MM.1S (cell line): Measurements from ENCODE around the gene DCAF10.
A peak's percentile ranks its signal among the peaks of the same experiment; 100 is the strongest.

Experiments
- DNase-seq: peaks from one replicate; pipeline ENCODE4 v3.0.0-alpha.2; 2015
- H2AFZ ChIP-seq: fragments of 300-600 bp; sonication (generic); 2 replicates; pipeline ENCODE4 v1.6.0; 2016; ENCODE audit warnings: antibody characterized with exemption, low read length
- H3F3A ChIP-seq: fragments of 300-600 bp; sonication (generic); 2 replicates; pipeline ENCODE4 v1.6.1; 2016; ENCODE audit warnings: mild to moderate bottlenecking, antibody characterized with exemption, low read length, moderate library complexity, mixed read lengths; ENCODE audit not compliant: insufficient read depth
- H3K27ac ChIP-seq: fragments of 300-600 bp; sonication (generic); 2 replicates; pipeline ENCODE4 v1.5.1; 2016; ENCODE audit warnings: mild to moderate bottlenecking, low read length
- H3K27me3 ChIP-seq: fragments of 300-600 bp; sonication (generic); replicated peaks from 2 replicates; pipeline ENCODE4 v1.6.0; 2016; ENCODE audit warnings: low read length; ENCODE audit not compliant: insufficient read depth
- H3K36me3 ChIP-seq: fragments of 300-600 bp; sonication (generic); replicated peaks from 2 replicates; pipeline ENCODE4 v1.6.1; 2016; ENCODE audit warnings: mild to moderate bottlenecking, low read length, mixed read lengths; ENCODE audit not compliant: insufficient read depth
- H3K4me1 ChIP-seq: fragments of 300-600 bp; sonication (generic); 2 replicates; pipeline ENCODE4 v1.6.1; 2016; ENCODE audit warnings: low read length, mixed read lengths
- H3K4me2 ChIP-seq: fragments of 300-600 bp; sonication (generic); 2 replicates; pipeline ENCODE4 v1.6.0; 2016; ENCODE audit warnings: low read depth, low read length
- H3K4me3 ChIP-seq: fragments of 300-600 bp; sonication (generic); 2 replicates; pipeline ENCODE4 v1.5.1; 2016; ENCODE audit warnings: low read length, mixed read lengths
- H3K79me2 ChIP-seq: fragments of 300-600 bp; sonication (generic); 2 replicates; pipeline ENCODE4 v1.6.1; 2016; ENCODE audit warnings: mixed run types, low read length, mixed read lengths
- H3K9ac ChIP-seq: fragments of 300-600 bp; sonication (generic); 2 replicates; pipeline ENCODE4 v1.6.1; 2016; ENCODE audit warnings: low read length, mixed read lengths
- H3K9me2 ChIP-seq: fragments of 300-600 bp; sonication (generic); replicated peaks from 2 replicates; pipeline ENCODE4 v1.6.1; 2016; ENCODE audit warnings: mild to moderate bottlenecking, low read length, mixed read lengths; ENCODE audit not compliant: insufficient read depth
- H3K9me3 ChIP-seq: fragments of 300-600 bp; sonication (generic); replicated peaks from 2 replicates; pipeline ENCODE4 v1.6.1; 2016; ENCODE audit warnings: mild to moderate bottlenecking, low read length, mixed read lengths; ENCODE audit not compliant: insufficient read depth
- H4K20me1 ChIP-seq: fragments of 300-600 bp; sonication (generic); 2 replicates; pipeline ENCODE4 v1.6.1; 2016; ENCODE audit warnings: mild to moderate bottlenecking, low read length, moderate library complexity, mixed read lengths; ENCODE audit not compliant: insufficient read depth
- CTCF ChIP-seq: fragments of 300-600 bp; sonication (generic); IDR thresholded peaks from 2 replicates; pipeline ENCODE4 v1.5.1; 2016; ENCODE audit warnings: antibody characterized with exemption, low read length, mixed read lengths
- EZH2 ChIP-seq: fragments of 300-600 bp; sonication (generic); optimal IDR thresholded peaks from 2 replicates; pipeline ENCODE3; 2017; ENCODE audit warnings: low read depth, mild to moderate bottlenecking, antibody characterized with exemption, low read length, mixed read lengths
- EZH2phosphoT487 ChIP-seq: fragments of 300-600 bp; sonication (generic); IDR thresholded peaks from 2 replicates; pipeline ENCODE4 v1.6.1; 2018; ENCODE audit warnings: antibody characterized with exemption, low read length

Gene DCAF10

GRCh38 chr9:37792122-37792521, 8.5 kb upstream of the DCAF10 start:
- DNase-seq, result no peak
- Histone ChIP-seq H3F3A (no peaks in the 10 kb centered on the region), H3K27me3 (no peaks in the 10 kb centered on the region), H3K4me3 (no peak overlapping the region), H3K27ac (no peak overlapping the region), H3K36me3 (no peaks in the 10 kb centered on the region), H3K9me2 (no peaks in the 10 kb centered on the region), H3K9me3 (no peaks in the 10 kb centered on the region), H3K4me2 (no peak overlapping the region), H3K4me1 (no peaks in the 10 kb centered on the region), H4K20me1 (no peaks in the 10 kb centered on the region), H3K9ac (no peak overlapping the region), H2AFZ (no peak overlapping the region), H3K79me2 (no peaks in the 10 kb centered on the region)
- TF ChIP-seq CTCF (no peak), EZH2phosphoT487 (no peak)

- H3K79me2 ChIP-seq, result peaks cover 6% of the 10 kb centered on the region
- no peak for DNase-seq
- no peaks in the 10 kb centered on the region for H3K27me3 ChIP-seq
- no peak for TF ChIP-seq CTCF
- TF ChIP-seq EZH2phosphoT487, result no peak
- H3K4me3 ChIP-seq, result no peak overlapping the region
- no peaks in the 10 kb centered on the region for H3K9me3 ChIP-seq
- peaks cover 9% of the 10 kb centered on the region for H3K4me1 ChIP-seq
- 0 out of 2 replicates have a peak, but pooled peaks cover 7% of the 10 kb centered on the region for H3F3A ChIP-seq
- no peak overlapping the region for H3K27ac ChIP-seq
- no peak overlapping the region for H3K4me2 ChIP-seq
- H4K20me1 ChIP-seq, result no peaks in the 10 kb centered on the region
- no peak overlapping the region for H2AFZ ChIP-seq
- no peaks in the 10 kb centered on the region for H3K9me2 ChIP-seq
- H3K9ac ChIP-seq, result no peak overlapping the region
- no peaks in the 10 kb centered on the region for H3K36me3 ChIP-seq
Observed at GRCh38 chr9:37796232-37796631, 4.4 kb upstream of the DCAF10 start.

- peaks cover 24% of the 10 kb centered on the region for H3K4me1 ChIP-seq
- H3K9me2 ChIP-seq, result no peaks in the 10 kb centered on the region
- DNase-seq, result peak; percentile 36
- peaks cover 31% of the 10 kb centered on the region for H3K79me2 ChIP-seq
- 0 out of 2 replicates have a peak overlapping the region, but pooled peaks have one; percentile 9 for H3K4me2 ChIP-seq
- no peak overlapping the region for H3K9ac ChIP-seq
- peaks cover 3% of the 10 kb centered on the region; the same call in 1 of the 2 replicates for H4K20me1 ChIP-seq
- TF ChIP-seq EZH2 (no peak), CTCF (no peak), EZH2phosphoT487 (no peak)
- H3K27me3 ChIP-seq, result no peaks in the 10 kb centered on the region
- H2AFZ ChIP-seq, result no peak overlapping the region
- no peaks in the 10 kb centered on the region for H3K9me3 ChIP-seq
- no peak overlapping the region for H3K27ac ChIP-seq
- no peak overlapping the region for H3K4me3 ChIP-seq
- H3F3A ChIP-seq, result 0 out of 2 replicates have a peak, but pooled peaks cover 7% of the 10 kb centered on the region
- no peaks in the 10 kb centered on the region for H3K36me3 ChIP-seq
Observed at GRCh38 chr9:37798677-37799076, 1.9 kb upstream of the DCAF10 start.
